DOHH2 (cell line): ENCODE measurements around the gene ZNF546.

Experiments used
- CTCF ChIP-seq: fragments of 200-600 bp; sonication (generic); IDR thresholded peaks from one replicate; pipeline ENCODE4 v1.5.1; 2014; ENCODE audit warnings: antibody characterized with exemption, mild to moderate bottlenecking, low read depth, low read length; ENCODE audit not compliant: poor library complexity, severe bottlenecking
- EZH2phosphoT487 ChIP-seq: fragments of 200-600 bp; sonication (generic); IDR thresholded peaks from 2 replicates; pipeline ENCODE4 v1.6.1; 2017; ENCODE audit warnings: borderline replicate concordance, mild to moderate bottlenecking, antibody characterized with exemption, low read length, moderate library complexity, mixed read lengths

GRCh38 chr19:40013991-40014390 lies 17.1 kb downstream of the ZNF546 start:
- TF ChIP-seq EZH2phosphoT487 (no peak), CTCF (no peak)
